ENCODE data around the gene LYRM1.

DNA sequence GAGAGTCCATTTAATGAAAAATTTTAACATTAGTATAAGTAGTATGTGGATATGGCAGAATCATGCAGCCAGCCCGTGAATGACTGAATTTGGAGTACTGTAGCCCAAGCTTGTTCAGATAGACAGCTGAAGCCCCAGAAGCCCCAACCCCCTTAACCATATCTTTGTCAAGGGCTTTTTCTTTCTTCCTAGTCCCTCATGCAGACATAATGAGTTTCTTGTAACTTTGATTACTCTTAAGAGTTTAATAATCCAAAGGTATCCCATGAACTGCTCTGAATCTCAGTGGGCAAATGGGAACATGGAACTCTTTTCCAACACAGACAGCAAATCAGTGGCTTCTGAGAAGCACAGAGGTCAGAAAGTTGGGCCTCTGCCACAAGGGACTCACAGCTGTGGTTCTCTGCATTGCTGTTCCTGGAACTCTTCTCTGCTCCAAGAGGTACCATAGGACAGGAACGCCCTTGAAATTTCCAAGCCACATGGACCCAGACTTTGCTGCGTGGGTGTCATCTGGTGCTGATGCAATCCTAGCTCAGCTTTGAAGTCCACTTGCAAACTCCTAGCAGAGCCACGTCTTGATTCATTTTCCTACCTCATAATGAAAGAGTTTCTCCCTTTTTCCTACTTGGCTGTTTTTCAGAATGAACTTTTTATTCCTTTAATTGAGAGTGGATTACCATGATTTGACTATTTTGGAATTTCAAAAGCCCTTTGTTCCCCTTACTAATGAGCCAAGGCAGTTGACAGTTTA lies 18.1 kb downstream of the LYRM1 start:
- TF ChIP-seq EZH2phosphoT487 (IDR thresholded peaks at IDR 0.05; ENCODE audit: low read length) = no peak
- TF ChIP-seq CTCF (IDR thresholded peaks at IDR 0.05; ENCODE audit: low read length) = no peak
- TF ChIP-seq EZH2 (optimal IDR thresholded peaks at IDR 0.05; ENCODE audit: low read depth, low read length) = no peak

All from MM.1S (cell line).